Parathyroid adenoma (tissue), 2 donors: ENCODE results near the gene NHLRC4.

Experiments
- H2AFZ ChIP-seq: fragments of 300-600 bp; sonication (generic); one replicate; pipeline ENCODE4 v1.7.0; 2017; ENCODE audit warnings: antibody characterized with exemption, mild to moderate bottlenecking
- H3K27ac ChIP-seq: fragments of 300-600 bp; sonication (generic); one replicate; pipeline ENCODE4 v1.7.0; 2017
- H3K27me3 ChIP-seq: fragments of 300-600 bp; sonication (generic); one replicate; pipeline ENCODE4 v1.7.0; 2017; ENCODE audit warnings: low read length; ENCODE audit not compliant: control insufficient read depth, insufficient read depth
- H3K36me3 ChIP-seq: fragments of 300-600 bp; sonication (generic); one replicate; pipeline ENCODE4 v1.7.0; 2017; ENCODE audit warnings: low read length; ENCODE audit not compliant: control insufficient read depth, insufficient read depth
- H3K4me1 ChIP-seq: fragments of 300-600 bp; sonication (generic); one replicate; pipeline ENCODE4 v1.7.0; 2017; ENCODE audit warnings: control low read depth
- H3K4me2 ChIP-seq: fragments of 300-600 bp; sonication (generic); one replicate; pipeline ENCODE4 v1.7.0; 2017; ENCODE audit warnings: low read length
- H3K4me3 ChIP-seq: fragments of 300-600 bp; sonication (generic); one replicate; pipeline ENCODE4 v1.7.0; 2017; ENCODE audit warnings: low read depth, low read length
- H3K79me2 ChIP-seq: fragments of 300-600 bp; sonication (generic); one replicate; pipeline ENCODE4 v1.7.0; 2017; ENCODE audit warnings: control low read depth
- H3K9ac ChIP-seq: fragments of 300-600 bp; sonication (generic); one replicate; pipeline ENCODE4 v1.7.0; 2017; ENCODE audit warnings: mild to moderate bottlenecking
- H3K9me3 ChIP-seq: fragments of 300-600 bp; sonication (generic); one replicate; pipeline ENCODE4 v1.7.0; 2017; ENCODE audit warnings: low read length; ENCODE audit not compliant: control insufficient read depth
- CTCF ChIP-seq: fragments of 300-600 bp; sonication (generic); IDR thresholded peaks from one replicate; pipeline ENCODE4 v1.7.0; 2017; ENCODE audit warnings: antibody characterized with exemption, mild to moderate bottlenecking
- donor health status: primary hyperparathyroidism.

NHLRC4 gene

GRCh38 chr16:616733-617586 lies 50.2 kb downstream of the NHLRC4 start:
- Histone ChIP-seq H3K79me2 (peaks cover 11% of the 10 kb centered on the region), H3K4me2 (no peak overlapping the region), H2AFZ (no peak overlapping the region), H3K4me1 (peaks cover 6% of the 10 kb centered on the region), H3K9me3 (no peaks in the 10 kb centered on the region), H3K9ac (no peak overlapping the region), H3K27me3 (no peaks in the 10 kb centered on the region), H3K4me3 (no peak overlapping the region), H3K27ac (no peak overlapping the region), H3K36me3 (no peaks in the 10 kb centered on the region)
- no peak for TF ChIP-seq CTCF

DNA sequence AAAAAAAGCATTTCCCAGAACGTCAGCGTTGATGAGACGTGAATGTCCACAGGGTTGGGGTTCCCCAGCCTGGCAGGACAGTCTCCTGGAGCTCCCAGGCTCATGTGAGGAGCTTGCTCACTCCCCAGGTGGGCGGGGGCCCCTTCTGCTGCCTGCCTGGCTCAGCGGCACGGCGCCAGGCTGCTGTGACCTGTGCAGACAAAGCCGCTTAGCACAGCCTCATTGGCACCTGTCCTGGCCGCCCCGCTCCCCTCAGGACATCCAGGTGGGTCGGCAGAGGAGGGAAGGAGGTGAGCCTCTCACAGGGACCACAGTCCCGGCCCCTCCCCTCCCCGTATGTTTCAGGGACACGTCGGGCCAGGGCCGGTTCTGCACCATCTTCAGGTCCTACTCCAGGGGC lies 51.0 kb downstream of the NHLRC4 start:
- H3K36me3 ChIP-seq = no peaks in the 10 kb centered on the region
- H3K79me2 ChIP-seq = peaks cover 11% of the 10 kb centered on the region
- no peak overlapping the region for H3K4me3 ChIP-seq
- H2AFZ ChIP-seq = no peak overlapping the region
- H3K4me2 ChIP-seq = no peak overlapping the region
- no peak overlapping the region for H3K27ac ChIP-seq
- H3K27me3 ChIP-seq = no peaks in the 10 kb centered on the region
- no peak overlapping the region for H3K9ac ChIP-seq
- H3K4me1 ChIP-seq = peaks cover 7% of the 10 kb centered on the region
- no peaks in the 10 kb centered on the region for H3K9me3 ChIP-seq
- no peak for TF ChIP-seq CTCF
